GM19035 (cell line): ENCODE data around the gene TRPM3.
"Not testable (repeated sequence)": the region's sequence is repeated elsewhere in the genome, so short reads cannot be mapped to it uniquely, and the experiment has no call there.

Source experiments
- ATAC-seq: cut with Tn5 transposase; IDR thresholded peaks from one replicate; pipeline ENCODE4 v1.9.1; 2021; ENCODE audit not compliant: unreplicated experiment

The TRPM3 gene

GRCh38 chr9:70791936-70792335, 329.5 kb downstream of the TRPM3 start:
- no peak for ATAC-seq

GRCh38 chr9:70789086-70789485, 332.3 kb downstream of the TRPM3 start:
- ATAC-seq = no peak

GRCh38 chr9:70784456-70784855, 337.0 kb downstream of the TRPM3 start:
- no peak for ATAC-seq

- no peak for ATAC-seq
Observed at GRCh38 chr9:70778568-70778967, 342.9 kb downstream of the TRPM3 start.

- ATAC-seq = no peak
Observed at GRCh38 chr9:70773579-70773978, 347.8 kb downstream of the TRPM3 start.

- ATAC-seq = no peak
Observed at GRCh38 chr9:70772601-70773000, 348.8 kb downstream of the TRPM3 start.

GRCh38 chr9:70765946-70766345, 355.5 kb downstream of the TRPM3 start:
- no peak for ATAC-seq

- ATAC-seq = no peak
Observed at GRCh38 chr9:70761139-70761670, 360.2 kb downstream of the TRPM3 start.

GRCh38 chr9:70760228-70760627, 361.2 kb downstream of the TRPM3 start:
- ATAC-seq = no peak

- no peak for ATAC-seq
Observed at GRCh38 chr9:70753311-70753710, 368.1 kb downstream of the TRPM3 start.

GRCh38 chr9:70749066-70749465, 372.4 kb downstream of the TRPM3 start:
- ATAC-seq = no peak

GRCh38 chr9:70747261-70747718, 374.1 kb downstream of the TRPM3 start:
- no peak for ATAC-seq

GRCh38 chr9:70746760-70747159, 374.7 kb downstream of the TRPM3 start:
- ATAC-seq = no peak

GRCh38 chr9:70746316-70746715, 375.1 kb downstream of the TRPM3 start:
- no peak for ATAC-seq

GRCh38 chr9:70724794-70725193, 396.6 kb downstream of the TRPM3 start:
- not testable (repeated sequence) for ATAC-seq

- ATAC-seq = not testable (repeated sequence)
Observed at GRCh38 chr9:70724025-70724424, 397.4 kb downstream of the TRPM3 start.

- not testable (repeated sequence) for ATAC-seq
Observed at GRCh38 chr9:70706797-70707196, 414.6 kb downstream of the TRPM3 start.

GRCh38 chr9:70701163-70701562, 420.3 kb downstream of the TRPM3 start:
- no peak for ATAC-seq

- no peak for ATAC-seq
Observed at GRCh38 chr9:70696694-70697335, 424.6 kb downstream of the TRPM3 start.

- ATAC-seq = no peak
Observed at GRCh38 chr9:70694758-70695157, 426.7 kb downstream of the TRPM3 start.

GRCh38 chr9:70693186-70693585, 428.2 kb downstream of the TRPM3 start:
- ATAC-seq = no peak

GRCh38 chr9:70692431-70692830, 429.0 kb downstream of the TRPM3 start:
- no peak for ATAC-seq

- no peak for ATAC-seq
Observed at GRCh38 chr9:70688704-70689103, 432.7 kb downstream of the TRPM3 start.
